ENCODE measurements around the gene SKIC3.

- TF ChIP-seq CTCF (IDR thresholded peaks at IDR 0.05) (no peak), POLR2AphosphoS5 (IDR thresholded peaks at IDR 0.05) (no peak), POLR2A (IDR thresholded peaks at IDR 0.05) (no peak), EP300 (IDR thresholded peaks at IDR 0.05) (no peak)
Observed at GRCh38 chr5:95591490-95591901, 36.7 kb upstream of the SKIC3 start.

Data from suprapubic skin (tissue), 4 donors.